ENCODE measurements around the gene MPRIP.

DNA sequence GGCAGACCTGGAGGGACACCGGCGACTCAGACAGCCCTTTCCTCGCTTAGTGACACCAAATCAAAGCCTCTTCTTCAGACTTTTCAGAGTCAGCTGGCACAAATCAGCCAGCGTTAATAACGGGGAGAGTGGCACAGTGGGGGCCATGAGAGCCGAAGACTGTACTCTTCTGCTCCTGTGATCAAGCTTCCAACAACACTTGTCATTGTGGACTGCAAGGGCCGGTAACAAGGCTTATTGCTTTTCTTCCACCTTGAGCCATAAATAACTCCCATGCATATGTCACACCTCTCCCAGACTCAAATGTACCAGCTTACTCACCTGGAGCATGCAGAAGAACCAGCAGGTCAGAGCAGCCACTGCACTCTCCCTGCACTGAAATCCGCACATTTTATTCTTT, 181.9 kb downstream of the MPRIP start:
- TF ChIP-seq CTCF (IDR thresholded peaks at IDR 0.05): no peak
- no peak for TF ChIP-seq POLR2A (IDR thresholded peaks at IDR 0.05)
